Neural cell (in vitro differentiated cells): ENCODE measurements around the gene TANC2. TPM values are rescaled to one million over a fixed set of nuclear protein-coding genes. Genes with fewer than 3 reads are reported as not detected.

Experiments used
- H2AFZ ChIP-seq: fragments of 200-600, 300-800 bp; sonication (generic), shearing (Covaris generic); 2 replicates; pipeline ENCODE4 v1.6.0; 2014; ENCODE audit warnings: low read depth, mild to moderate bottlenecking, antibody characterized with exemption, low read length, moderate library complexity
- H3F3A ChIP-seq: fragments of 200-600 bp; shearing (Covaris generic); 2 replicates; pipeline ENCODE4 v1.6.1; 2016; ENCODE audit warnings: mild to moderate bottlenecking, moderate library complexity, mixed read lengths, antibody characterized with exemption, low read length; ENCODE audit not compliant: insufficient read depth, poor library complexity, severe bottlenecking
- H3K27ac ChIP-seq: fragments of 200-600, 300-800 bp; sonication (generic), shearing (Covaris generic); 2 replicates; pipeline ENCODE4 v1.5.1; 2014; ENCODE audit warnings: mild to moderate bottlenecking, low read length, moderate library complexity
- H3K27me3 ChIP-seq: fragments of 300-800, 200-600 bp; sonication (generic), shearing (Covaris generic); 2 replicates; pipeline ENCODE4 v1.6.0; 2014; ENCODE audit warnings: mild to moderate bottlenecking, low read depth, low read length, moderate library complexity; ENCODE audit not compliant: insufficient read depth
- H3K36me3 ChIP-seq: fragments of 300-800, 200-600 bp; sonication (generic), shearing (Covaris generic); 2 replicates; pipeline ENCODE4 v1.5.1; 2014; ENCODE audit warnings: mild to moderate bottlenecking, antibody characterized with exemption, low read length, moderate library complexity; ENCODE audit not compliant: insufficient read depth
- H3K4me2 ChIP-seq: fragments of 300-800, 200-600 bp; sonication (generic), shearing (Covaris generic); 2 replicates; pipeline ENCODE4 v1.6.0; 2014; ENCODE audit warnings: mild to moderate bottlenecking, low read length
- H3K4me3 ChIP-seq: fragments of 300-800, 200-600 bp; sonication (generic), shearing (Covaris generic); 2 replicates; pipeline ENCODE4 v1.5.1; 2014; ENCODE audit warnings: mild to moderate bottlenecking, low read length, moderate library complexity
- H3K79me2 ChIP-seq: fragments of 200-600 bp; shearing (Covaris generic); replicated peaks from 2 replicates; pipeline ENCODE4 v1.6.0; 2014; ENCODE audit warnings: mild to moderate bottlenecking, low read length, moderate library complexity; ENCODE audit not compliant: insufficient read depth
- H3K9ac ChIP-seq: fragments of 300-800, 200-600 bp; sonication (generic), shearing (Covaris generic); 2 replicates; pipeline ENCODE4 v1.6.1; 2016; ENCODE audit warnings: mild to moderate bottlenecking, low read length, mixed read lengths
- H3K9me2 ChIP-seq: fragments of 200-600 bp; shearing (Covaris generic); 2 replicates; pipeline ENCODE4 v1.6.1; 2016; ENCODE audit warnings: mild to moderate bottlenecking, low read length, mixed read lengths; ENCODE audit not compliant: insufficient read depth
- H3K9me3 ChIP-seq: fragments of 200-600, 300-800 bp; sonication (generic), shearing (Covaris generic); 2 replicates; pipeline ENCODE4 v1.6.1; 2016; ENCODE audit warnings: mild to moderate bottlenecking, mixed run types, low read length, moderate library complexity, mixed read lengths
- H4K20me1 ChIP-seq: fragments of 200-600 bp; shearing (Covaris generic); 2 replicates; pipeline ENCODE4 v1.6.1; 2016; ENCODE audit warnings: mild to moderate bottlenecking, mixed run types; ENCODE audit not compliant: insufficient read depth
- EP300 ChIP-seq: fragments of 450-650 bp; conservative IDR thresholded peaks from 2 replicates; pipeline ENCODE4 v1.6.1; 2014; ENCODE audit warnings: antibody characterized with exemption, mild to moderate bottlenecking, moderate library complexity; ENCODE audit not compliant: poor library complexity, severe bottlenecking
- EZH2 ChIP-seq: fragments of 200-600, 300-800 bp; shearing (Covaris generic), sonication (generic); IDR thresholded peaks from 2 replicates; pipeline ENCODE4 v1.6.1; 2014; ENCODE audit warnings: antibody characterized with exemption, low read length, borderline replicate concordance, mild to moderate bottlenecking; ENCODE audit not compliant: insufficient read depth, poor library complexity, severe bottlenecking
- MXI1 ChIP-seq: fragments of 450-650 bp; conservative IDR thresholded peaks from 2 replicates; pipeline ENCODE4 v1.6.1; 2014; ENCODE audit warnings: antibody characterized with exemption, mild to moderate bottlenecking; ENCODE audit not compliant: poor library complexity, severe bottlenecking
- POLR2AphosphoS5 ChIP-seq: IDR thresholded peaks from 2 replicates; pipeline ENCODE4 v1.6.1; 2012
- RAD21 ChIP-seq: fragments of 450-650 bp; conservative IDR thresholded peaks from 2 replicates; pipeline ENCODE4 v1.6.1; 2014; ENCODE audit warnings: antibody characterized with exemption, mild to moderate bottlenecking, moderate library complexity
- REST ChIP-seq: IDR thresholded peaks from 2 replicates; pipeline ENCODE4 v1.6.1; 2012; ENCODE audit warnings: borderline replicate concordance
- SMC3 ChIP-seq: fragments of 450-650 bp; conservative IDR thresholded peaks from 2 replicates; pipeline ENCODE4 v1.6.1; 2014; ENCODE audit warnings: antibody characterized with exemption, mild to moderate bottlenecking, moderate library complexity; ENCODE audit not compliant: poor library complexity
- TAF1 ChIP-seq: IDR thresholded peaks from 2 replicates; pipeline ENCODE4 v1.6.1; 2012; ENCODE audit warnings: low read depth
- polyA plus RNA-seq: library from polyadenylated mRNA; depleted of rRNA; stranded (reverse); fragments of >200 nt; gene quantifications from 2 replicates; pipeline ENCODE4 v1.2.3, GENCODE V29; 2014
- TF ChIP-seq, protein P1 (sequence below): fragments of 450-650 bp; IDR thresholded peaks from 2 replicates; pipeline ENCODE4 v1.5.1; 2014; ENCODE audit warnings: antibody characterized with exemption, mild to moderate bottlenecking, moderate library complexity; ENCODE audit not compliant: poor library complexity, severe bottlenecking

Gene TANC2
- polyA plus RNA-seq, 1 donor from 2014 or later = 16.3 TPM

DNA sequence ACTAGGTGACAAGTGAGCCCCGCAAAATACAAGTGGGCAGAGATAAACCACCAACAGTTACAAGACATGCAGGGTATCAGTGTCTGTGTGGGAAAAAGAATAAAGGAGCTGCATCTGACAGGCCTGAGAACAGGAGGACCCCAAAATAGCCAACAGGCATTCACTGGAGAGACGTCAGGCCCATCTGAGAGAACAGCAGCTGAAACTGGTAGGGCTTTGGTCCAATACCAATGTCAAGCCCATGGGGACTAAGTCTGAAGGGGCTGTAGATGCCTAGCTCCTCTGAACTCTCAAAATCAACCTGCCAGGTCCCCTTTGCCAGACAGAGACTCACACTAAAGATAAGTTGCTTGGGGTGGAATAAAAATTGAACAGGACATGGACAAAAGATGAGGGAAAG is 30.5 kb upstream of the TANC2 start:
- H3K79me2 ChIP-seq = no peaks in the 10 kb centered on the region
- H3K4me3 ChIP-seq = no peak overlapping the region
- no peaks in the 10 kb centered on the region for H3K36me3 ChIP-seq
- H3K27ac ChIP-seq = no peak overlapping the region
- no peak overlapping the region for H3K9ac ChIP-seq
- no peaks in the 10 kb centered on the region for H3K9me2 ChIP-seq
- no peak overlapping the region for H3K4me2 ChIP-seq
- no peak for TF ChIP-seq EP300
- H2AFZ ChIP-seq = no peak overlapping the region
- H3F3A ChIP-seq = no peaks in the 10 kb centered on the region
- H4K20me1 ChIP-seq = no peaks in the 10 kb centered on the region
- no peaks in the 10 kb centered on the region for H3K9me3 ChIP-seq
- no peaks in the 10 kb centered on the region for H3K27me3 ChIP-seq

- Histone ChIP-seq H3K4me3 (no peak overlapping the region), H3K79me2 (no peaks in the 10 kb centered on the region), H3K4me2 (no peak overlapping the region), H3F3A (no peaks in the 10 kb centered on the region), H3K36me3 (no peaks in the 10 kb centered on the region), H3K27me3 (no peaks in the 10 kb centered on the region), H3K27ac (no peak overlapping the region), H2AFZ (no peak overlapping the region), H3K9ac (no peak overlapping the region), H3K9me2 (no peaks in the 10 kb centered on the region), H3K9me3 (no peaks in the 10 kb centered on the region), H4K20me1 (no peaks in the 10 kb centered on the region)
- no peak for TF ChIP-seq EP300
- TF ChIP-seq SMC3 = no peak
- no peak for TF ChIP-seq REST
- TF ChIP-seq EZH2 = no peak
- no peak for TF ChIP-seq TAF1
- no peak for TF ChIP-seq RAD21
- TF ChIP-seq, protein P1, sequence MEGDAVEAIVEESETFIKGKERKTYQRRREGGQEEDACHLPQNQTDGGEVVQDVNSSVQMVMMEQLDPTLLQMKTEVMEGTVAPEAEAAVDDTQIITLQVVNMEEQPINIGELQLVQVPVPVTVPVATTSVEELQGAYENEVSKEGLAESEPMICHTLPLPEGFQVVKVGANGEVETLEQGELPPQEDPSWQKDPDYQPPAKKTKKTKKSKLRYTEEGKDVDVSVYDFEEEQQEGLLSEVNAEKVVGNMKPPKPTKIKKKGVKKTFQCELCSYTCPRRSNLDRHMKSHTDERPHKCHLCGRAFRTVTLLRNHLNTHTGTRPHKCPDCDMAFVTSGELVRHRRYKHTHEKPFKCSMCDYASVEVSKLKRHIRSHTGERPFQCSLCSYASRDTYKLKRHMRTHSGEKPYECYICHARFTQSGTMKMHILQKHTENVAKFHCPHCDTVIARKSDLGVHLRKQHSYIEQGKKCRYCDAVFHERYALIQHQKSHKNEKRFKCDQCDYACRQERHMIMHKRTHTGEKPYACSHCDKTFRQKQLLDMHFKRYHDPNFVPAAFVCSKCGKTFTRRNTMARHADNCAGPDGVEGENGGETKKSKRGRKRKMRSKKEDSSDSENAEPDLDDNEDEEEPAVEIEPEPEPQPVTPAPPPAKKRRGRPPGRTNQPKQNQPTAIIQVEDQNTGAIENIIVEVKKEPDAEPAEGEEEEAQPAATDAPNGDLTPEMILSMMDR = no peak
- no peak for TF ChIP-seq POLR2AphosphoS5
- TF ChIP-seq MXI1 = no peak
These were observed 28.4 kb upstream of the TANC2 start for GRCh38 chr17:62937606-62938005.

GRCh38 chr17:62941358-62941991 is 24.6 kb upstream of the TANC2 start:
- H3K4me3 ChIP-seq = no peak overlapping the region

More at GRCh38 chr17:62941358-62941991, 24.6 kb upstream of the TANC2 start:
- H3K4me2 ChIP-seq = no peak overlapping the region
- TF ChIP-seq REST (no peak), MXI1 (no peak), TAF1 (no peak), EP300 (no peak), POLR2AphosphoS5 (no peak), EZH2 (no peak), RAD21 (no peak), SMC3 (no peak)
- TF ChIP-seq, protein P1 = no peak
- H3K9ac ChIP-seq = no peak overlapping the region
- no peaks in the 10 kb centered on the region for H3K9me2 ChIP-seq
- H3K27ac ChIP-seq = no peak overlapping the region
- no peak overlapping the region for H2AFZ ChIP-seq
- H3K27me3 ChIP-seq = no peaks in the 10 kb centered on the region
- no peaks in the 10 kb centered on the region for H3K36me3 ChIP-seq
- no peaks in the 10 kb centered on the region for H3F3A ChIP-seq
- H3K79me2 ChIP-seq = no peaks in the 10 kb centered on the region
- no peaks in the 10 kb centered on the region for H4K20me1 ChIP-seq
- H3K9me3 ChIP-seq = no peaks in the 10 kb centered on the region
